ENCODE results near the gene PACRG.

DNA sequence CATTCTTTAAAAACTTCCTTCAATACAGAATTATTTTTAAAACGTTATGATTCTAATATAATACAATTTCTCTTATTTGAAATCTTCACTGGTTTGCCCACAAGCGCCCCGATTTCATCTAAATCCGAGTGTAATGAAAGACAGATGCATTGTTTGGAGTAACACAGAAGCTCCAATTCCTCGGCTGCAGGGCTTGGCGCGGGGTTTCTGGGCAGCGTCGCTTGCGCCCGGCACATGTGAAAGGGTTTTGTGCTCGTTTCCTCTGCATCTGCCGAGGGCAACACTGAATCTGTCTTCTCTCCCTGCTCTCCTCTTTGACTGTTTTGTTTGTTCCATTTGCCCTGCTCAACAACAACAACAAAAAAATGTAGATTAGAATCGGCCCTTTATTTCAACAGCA is 438.1 kb downstream of the PACRG start:
- TF ChIP-seq POLR2A (IDR thresholded peaks at IDR 0.05), result no peak
- TF ChIP-seq, protein P1, sequence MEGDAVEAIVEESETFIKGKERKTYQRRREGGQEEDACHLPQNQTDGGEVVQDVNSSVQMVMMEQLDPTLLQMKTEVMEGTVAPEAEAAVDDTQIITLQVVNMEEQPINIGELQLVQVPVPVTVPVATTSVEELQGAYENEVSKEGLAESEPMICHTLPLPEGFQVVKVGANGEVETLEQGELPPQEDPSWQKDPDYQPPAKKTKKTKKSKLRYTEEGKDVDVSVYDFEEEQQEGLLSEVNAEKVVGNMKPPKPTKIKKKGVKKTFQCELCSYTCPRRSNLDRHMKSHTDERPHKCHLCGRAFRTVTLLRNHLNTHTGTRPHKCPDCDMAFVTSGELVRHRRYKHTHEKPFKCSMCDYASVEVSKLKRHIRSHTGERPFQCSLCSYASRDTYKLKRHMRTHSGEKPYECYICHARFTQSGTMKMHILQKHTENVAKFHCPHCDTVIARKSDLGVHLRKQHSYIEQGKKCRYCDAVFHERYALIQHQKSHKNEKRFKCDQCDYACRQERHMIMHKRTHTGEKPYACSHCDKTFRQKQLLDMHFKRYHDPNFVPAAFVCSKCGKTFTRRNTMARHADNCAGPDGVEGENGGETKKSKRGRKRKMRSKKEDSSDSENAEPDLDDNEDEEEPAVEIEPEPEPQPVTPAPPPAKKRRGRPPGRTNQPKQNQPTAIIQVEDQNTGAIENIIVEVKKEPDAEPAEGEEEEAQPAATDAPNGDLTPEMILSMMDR (IDR thresholded peaks at IDR 0.05), result no peak
- TF ChIP-seq POLR2AphosphoS5 (IDR thresholded peaks at IDR 0.05), result no peak
- TF ChIP-seq EP300 (IDR thresholded peaks at IDR 0.05), result no peak

All from upper lobe of left lung (tissue), 4 donors.